IPS DF 6.9 (cell line): ENCODE measurements around the gene PNPLA6.

Experiments used
- DNase-seq: peaks from one replicate; pipeline ENCODE4 v3.0.0-alpha.2; 2013; ENCODE audit warnings: low read depth, low spot score
- H3K27ac ChIP-seq: one replicate; pipeline ENCODE4 v1.5.1; 2013; ENCODE audit warnings: low read length, control low read depth
- H3K27me3 ChIP-seq: 2 replicates; pipeline ENCODE4 v1.6.1; 2013; ENCODE audit warnings: mild to moderate bottlenecking, low read length; ENCODE audit not compliant: control insufficient read depth, insufficient read depth
- H3K36me3 ChIP-seq: 2 replicates; pipeline ENCODE4 v1.6.1; 2013; ENCODE audit warnings: low read length; ENCODE audit not compliant: control insufficient read depth, insufficient read depth
- H3K4me1 ChIP-seq: 2 replicates; pipeline ENCODE4 v1.6.1; 2013; ENCODE audit warnings: low read length; ENCODE audit not compliant: control insufficient read depth, insufficient read depth
- H3K4me3 ChIP-seq: 2 replicates; pipeline ENCODE4 v1.5.1; 2013; ENCODE audit warnings: mild to moderate bottlenecking, low read length
- H3K9me3 ChIP-seq: 2 replicates; pipeline ENCODE4 v1.6.1; 2013; ENCODE audit warnings: low read length, inconsistent platforms; ENCODE audit not compliant: control insufficient read depth, insufficient read depth
- WGBS: extraction: QIAGEN DNeasy Blood & Tissue Kit; methylation state at CpG from one replicate; pipeline ENCODE4 v1.1.7; 2013; ENCODE audit warnings: mixed read lengths, missing lambda C conversion rate; ENCODE audit not compliant: insufficient read length, insufficient coverage; 5-methylcytosine and 5-hydroxymethylcytosine counted together

The PNPLA6 gene

GRCh38 chr19:7579182-7579581, 43.7 kb downstream of the PNPLA6 start:
- H3K4me3 ChIP-seq: no peak overlapping the region
- H3K4me1 ChIP-seq: no peaks in the 10 kb centered on the region
- H3K27ac ChIP-seq: no peak overlapping the region
- H3K9me3 ChIP-seq: no peaks in the 10 kb centered on the region
- no peaks in the 10 kb centered on the region for H3K36me3 ChIP-seq
- no peaks in the 10 kb centered on the region for H3K27me3 ChIP-seq
- no CpG with 5 or more reads among the region's 6 CpGs for WGBS
- no peak for DNase-seq

GRCh38 chr19:7582446-7582845, 46.9 kb downstream of the PNPLA6 start:
- Histone ChIP-seq H3K4me1 (no peaks in the 10 kb centered on the region), H3K27me3 (no peaks in the 10 kb centered on the region), H3K36me3 (no peaks in the 10 kb centered on the region), H3K9me3 (no peaks in the 10 kb centered on the region), H3K4me3 (no peak overlapping the region), H3K27ac (no peak overlapping the region)
- no peak for DNase-seq
- WGBS: no CpG with 5 or more reads among the region's 11 CpGs

- no CpG with 5 or more reads among the region's 7 CpGs for WGBS
- no peak for DNase-seq
- Histone ChIP-seq H3K9me3 (no peaks in the 10 kb centered on the region), H3K36me3 (no peaks in the 10 kb centered on the region), H3K4me1 (no peaks in the 10 kb centered on the region), H3K27ac (no peak overlapping the region), H3K27me3 (no peaks in the 10 kb centered on the region), H3K4me3 (no peak overlapping the region)
Observed at GRCh38 chr19:7589822-7590221, 54.3 kb downstream of the PNPLA6 start.

GRCh38 chr19:7590256-7590655, 54.7 kb downstream of the PNPLA6 start:
- Histone ChIP-seq H3K27ac (no peak overlapping the region), H3K4me3 (no peak overlapping the region), H3K9me3 (no peaks in the 10 kb centered on the region), H3K27me3 (no peaks in the 10 kb centered on the region), H3K36me3 (no peaks in the 10 kb centered on the region), H3K4me1 (0 out of 2 replicates have a peak, but pooled peaks cover 1% of the 10 kb centered on the region)
- no CpG with 5 or more reads among the region's 8 CpGs for WGBS
- no peak for DNase-seq

GRCh38 chr19:7595466-7596133, 60.1 kb downstream of the PNPLA6 start, which contains the start of gene CAMSAP3:
TSS of gene CAMSAP3 (plus strand) at chr19:7595863. CDS start at chr19:7596003, 140 bp downstream.
- no peaks in the 10 kb centered on the region for H3K27me3 ChIP-seq
- H3K4me1 ChIP-seq: peaks cover 6% of the 10 kb centered on the region; the same call in 1 of the 2 replicates
- DNase-seq: peak; percentile 13
- no peaks in the 10 kb centered on the region for H3K36me3 ChIP-seq
- H3K4me3 ChIP-seq: peak within 1 kb of the TSS; percentile 52
- H3K9me3 ChIP-seq: no peaks in the 10 kb centered on the region
- H3K27ac ChIP-seq: no peak within 1 kb of the TSS
- no CpG with 5 or more reads among the region's 78 CpGs for WGBS

- no peak for DNase-seq
- no peak overlapping the region for H3K27ac ChIP-seq
- no peaks in the 10 kb centered on the region for H3K36me3 ChIP-seq
- no peaks in the 10 kb centered on the region for H3K27me3 ChIP-seq
- no peaks in the 10 kb centered on the region for H3K9me3 ChIP-seq
- WGBS: no CpG with 5 or more reads among the region's 70 CpGs
- peak overlapping the region; percentile 52 for H3K4me3 ChIP-seq
- H3K4me1 ChIP-seq: peaks cover 6% of the 10 kb centered on the region; the same call in 1 of the 2 replicates
Observed at GRCh38 chr19:7596211-7596937, 60.9 kb downstream of the PNPLA6 start.

GRCh38 chr19:7597689-7598088, 62.2 kb downstream of the PNPLA6 start:
- Histone ChIP-seq H3K27me3 (no peaks in the 10 kb centered on the region), H3K4me3 (no peak overlapping the region)
- DNase-seq: no peak

GRCh38 chr19:7598180-7598579, 62.7 kb downstream of the PNPLA6 start:
- Histone ChIP-seq H3K4me1 (peaks cover 6% of the 10 kb centered on the region; the same call in 1 of the 2 replicates), H3K36me3 (no peaks in the 10 kb centered on the region), H3K27ac (no peak overlapping the region), H3K4me3 (no peak overlapping the region), H3K9me3 (no peaks in the 10 kb centered on the region), H3K27me3 (no peaks in the 10 kb centered on the region)
- no CpG with 5 or more reads among the region's 6 CpGs for WGBS
- DNase-seq: no peak

More at GRCh38 chr19:7597689-7598088, 62.2 kb downstream of the PNPLA6 start:
- WGBS: no CpG with 5 or more reads among the region's 9 CpGs
- Histone ChIP-seq H3K9me3 (no peaks in the 10 kb centered on the region), H3K4me1 (peaks cover 6% of the 10 kb centered on the region; the same call in 1 of the 2 replicates), H3K27ac (no peak overlapping the region), H3K36me3 (no peaks in the 10 kb centered on the region)

GRCh38 chr19:7600721-7601120, 65.2 kb downstream of the PNPLA6 start:
- DNase-seq: no peak
- Histone ChIP-seq H3K9me3 (no peaks in the 10 kb centered on the region), H3K36me3 (no peaks in the 10 kb centered on the region), H3K27me3 (no peaks in the 10 kb centered on the region), H3K4me3 (no peak overlapping the region), H3K27ac (no peak overlapping the region), H3K4me1 (peaks cover 4% of the 10 kb centered on the region; the same call in 1 of the 2 replicates)

- no peaks in the 10 kb centered on the region for H3K27me3 ChIP-seq
- H3K4me1 ChIP-seq: peaks cover 2% of the 10 kb centered on the region; the same call in 1 of the 2 replicates
- no peak for DNase-seq
- no peaks in the 10 kb centered on the region for H3K36me3 ChIP-seq
- H3K27ac ChIP-seq: no peak overlapping the region
- no CpG with 5 or more reads among the region's 15 CpGs for WGBS
- no peak overlapping the region for H3K4me3 ChIP-seq
- no peaks in the 10 kb centered on the region for H3K9me3 ChIP-seq
Observed at GRCh38 chr19:7602240-7602934, 66.9 kb downstream of the PNPLA6 start.
